Activated T-cell treated with anti-CD3 and anti-CD28 coated beads, Interleukin-2, amount 50 U/mL, for 72 hours (primary cell): ENCODE results near the gene HIVEP3. TPM values are rescaled to one million over a fixed set of nuclear protein-coding genes. Genes with fewer than 3 reads are reported as not detected.

ENCODE experiments used
- ATAC-seq, 2 donors: fragments of 150-1000 bp; cut with Tn5 transposase; replicated peaks in 1 of 2; 2 replicates each; pipeline ENCODE4 v1.10.0; 2021; ENCODE audit warnings: moderate library complexity in 2 of 2, mild to moderate bottlenecking in 1 of 2
- DNase-seq, 2 donors: peaks; one replicate each; pipeline ENCODE4 v3.0.0; 2021 to 2022; ENCODE audit warnings: mixed read lengths in 1 of 2
- H3K27ac Mint-ChIP-seq: one replicate; pipeline ENCODE4 v1.8.0; 2022; ENCODE audit warnings: mild to moderate bottlenecking, moderate library complexity, mixed read lengths
- H3K27me3 Mint-ChIP-seq: one replicate; pipeline ENCODE4 v1.8.0; 2022; ENCODE audit warnings: low read depth, mixed read lengths
- H3K36me3 Mint-ChIP-seq, 2 donors: one replicate each; pipeline ENCODE4 v1.8.0; 2022; ENCODE audit warnings: mixed read lengths in 2 of 2, mild to moderate bottlenecking in 1 of 2; ENCODE audit not compliant: insufficient read depth in 2 of 2
- H3K4me1 Mint-ChIP-seq: one replicate; pipeline ENCODE4 v1.8.0; 2022; ENCODE audit warnings: low read depth, mixed read lengths
- H3K4me3 Mint-ChIP-seq, 2 donors: one replicate each; pipeline ENCODE4 v1.8.0; 2022; ENCODE audit warnings: mild to moderate bottlenecking in 2 of 2, mixed read lengths in 2 of 2, moderate library complexity in 2 of 2
- H3K9me3 Mint-ChIP-seq, 2 donors: one replicate each; pipeline ENCODE4 v1.8.0; 2022; ENCODE audit warnings: mixed read lengths in 2 of 2
- total RNA-seq, 2 donors: library from RNA; stranded (reverse); gene quantifications; one replicate each; pipeline ENCODE4 v1.2.3, GENCODE V29; 2022

HIVEP3 gene
- total RNA-seq, 2 donors from 2014 or later, result 22.8 to 29.2 TPM

GRCh38 chr1:41513383-41513735, 405.4 kb downstream of the HIVEP3 start:
- DNase-seq (peak; percentile 33), ATAC-seq (no peak)
- Mint-ChIP-seq H3K27ac (no peak overlapping the region), H3K36me3 (peaks cover 2 to 12% of the 10 kb centered on the region in 2 donors), H3K4me3 (no peak overlapping the region), H3K4me1 (peaks cover 6% of the 10 kb centered on the region), H3K27me3 (no peaks in the 10 kb centered on the region), H3K9me3 (no peaks in the 10 kb centered on the region)

DNA sequence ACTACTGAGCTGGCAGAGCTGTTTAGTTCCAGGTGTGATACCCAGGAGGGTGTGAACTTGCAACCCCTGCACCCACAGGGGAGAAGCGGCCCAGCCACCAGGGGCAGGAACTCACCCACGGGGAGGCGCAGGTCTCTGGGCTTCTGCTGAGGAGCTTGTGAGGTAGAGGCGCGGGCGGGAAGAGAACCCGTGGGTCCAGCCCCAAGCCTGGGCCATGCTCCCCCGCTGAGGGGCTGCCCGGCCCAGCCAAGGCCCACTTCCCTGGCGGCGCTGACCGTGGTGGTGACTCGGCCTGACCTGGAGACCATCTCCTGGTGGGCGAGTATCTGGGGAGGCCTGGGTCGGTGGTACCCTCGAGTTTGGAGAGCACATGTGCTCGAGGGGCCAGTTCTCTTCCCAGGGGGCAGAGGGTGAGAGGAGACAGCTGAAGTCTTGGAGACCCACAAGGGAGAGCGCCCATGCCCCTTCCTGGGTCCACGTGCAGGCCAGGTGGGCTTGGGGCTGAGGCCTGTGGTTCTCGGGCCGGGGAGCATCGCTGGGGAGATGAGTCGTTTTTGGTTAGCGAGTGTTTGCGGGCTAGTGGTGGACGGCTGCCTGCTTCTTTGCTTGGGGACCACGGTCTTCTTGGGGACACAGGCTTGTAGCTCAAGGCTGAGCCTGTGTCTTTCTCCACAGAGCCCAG, 405.9 kb downstream of the HIVEP3 start:
- Mint-ChIP-seq H3K4me3 (no peak overlapping the region), H3K36me3 (peaks cover 2 to 12% of the 10 kb centered on the region in 2 donors), H3K9me3 (no peaks in the 10 kb centered on the region), H3K4me1 (peaks cover 6% of the 10 kb centered on the region), H3K27me3 (no peaks in the 10 kb centered on the region), H3K27ac (no peak overlapping the region)
- DNase-seq (no peak), ATAC-seq (no peak)

DNA sequence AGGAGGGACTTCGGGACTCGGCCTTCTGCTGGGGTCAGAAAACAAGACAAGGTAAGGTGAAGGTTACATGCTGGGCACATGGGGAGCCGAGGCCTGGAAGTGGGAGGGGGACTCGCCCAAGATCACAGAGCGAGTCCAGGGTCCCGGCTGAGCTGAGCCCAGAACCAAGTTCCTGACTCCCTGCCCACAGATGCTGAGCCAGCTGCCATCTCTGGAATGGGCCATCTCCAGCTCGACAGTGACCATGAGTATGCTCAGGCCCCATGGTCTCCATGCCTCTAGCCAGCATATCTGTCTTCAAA, 407.5 kb downstream of the HIVEP3 start:
- DNase-seq (no peak), ATAC-seq (no peak)
- no peaks in the 10 kb centered on the region for H3K27me3 Mint-ChIP-seq
- H3K9me3 Mint-ChIP-seq, result no peaks in the 10 kb centered on the region
- H3K4me3 Mint-ChIP-seq, result no peak overlapping the region
- no peak overlapping the region for H3K27ac Mint-ChIP-seq
- no peaks in the 10 kb centered on the region for H3K4me1 Mint-ChIP-seq
- H3K36me3 Mint-ChIP-seq, result peaks cover 2 to 12% of the 10 kb centered on the region in 2 donors

DNA sequence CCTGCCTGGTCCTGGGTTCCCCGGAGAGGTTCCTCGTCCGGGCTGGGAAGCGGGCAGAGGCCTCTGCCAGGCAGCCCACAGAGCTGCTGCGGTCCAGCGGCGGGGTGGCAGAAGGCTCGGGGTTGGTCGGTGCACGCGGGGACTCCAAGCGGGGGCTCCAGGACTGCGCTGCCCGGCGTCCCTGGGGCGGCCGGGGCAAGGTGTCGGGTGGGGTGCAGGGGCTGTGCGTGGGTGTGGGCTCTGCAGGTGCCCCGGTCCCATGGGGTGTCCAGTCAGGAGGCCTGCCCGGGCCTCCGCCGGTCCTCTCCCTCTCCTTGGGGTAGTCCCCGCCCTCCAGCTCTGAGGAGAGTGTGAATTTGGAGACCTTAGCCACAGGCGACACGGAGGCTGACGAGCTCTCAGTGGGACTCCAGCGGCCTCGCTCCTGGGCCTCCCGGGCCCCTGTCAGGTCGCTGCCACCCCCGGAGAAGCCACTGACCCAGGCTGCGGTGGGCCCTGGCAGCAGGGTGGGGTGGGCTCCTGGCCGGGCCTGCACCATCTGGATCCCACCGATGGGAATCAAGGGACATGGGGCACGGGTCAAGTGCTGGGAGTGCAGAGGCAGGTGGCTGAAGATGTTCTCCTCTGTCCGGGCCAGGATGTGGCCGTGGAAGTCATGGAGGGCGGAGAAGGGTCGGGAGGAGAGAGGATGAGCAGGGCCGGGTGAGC, 408.0 kb downstream of the HIVEP3 start:
- H3K4me3 Mint-ChIP-seq, result no peak overlapping the region
- no peaks in the 10 kb centered on the region for H3K4me1 Mint-ChIP-seq
- ATAC-seq (no peak), DNase-seq (no peak)
- peaks cover 2 to 12% of the 10 kb centered on the region in 2 donors for H3K36me3 Mint-ChIP-seq
- no peaks in the 10 kb centered on the region for H3K27me3 Mint-ChIP-seq
- H3K9me3 Mint-ChIP-seq, result no peaks in the 10 kb centered on the region
- no peak overlapping the region for H3K27ac Mint-ChIP-seq

DNA sequence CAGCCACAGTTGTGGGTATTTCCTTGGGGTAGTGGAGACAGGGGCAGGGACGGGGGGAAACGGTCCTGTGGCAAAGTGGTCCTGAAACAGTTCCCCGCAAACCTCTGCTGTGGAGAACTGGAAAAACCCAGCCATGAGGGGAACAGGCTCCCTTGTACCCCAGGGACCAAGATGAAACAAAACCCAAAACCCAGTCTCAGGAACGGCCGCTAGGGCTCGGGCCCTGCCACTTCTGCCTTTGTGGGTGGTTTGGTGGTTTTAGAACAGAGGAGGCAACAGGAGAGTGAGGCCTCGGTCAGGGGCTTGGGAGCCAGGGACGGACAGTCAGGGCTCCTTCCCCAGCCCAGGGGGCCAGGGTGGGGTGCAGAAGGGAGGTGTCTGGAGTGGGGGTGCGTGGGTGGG, 409.5 kb downstream of the HIVEP3 start:
- DNase-seq (no peak), ATAC-seq (no peak)
- peaks cover 9% of the 10 kb centered on the region for H3K4me1 Mint-ChIP-seq
- no peaks in the 10 kb centered on the region for H3K9me3 Mint-ChIP-seq
- H3K4me3 Mint-ChIP-seq, result no peak overlapping the region
- no peak overlapping the region for H3K27ac Mint-ChIP-seq
- no peaks in the 10 kb centered on the region for H3K27me3 Mint-ChIP-seq
- peaks cover 2 to 12% of the 10 kb centered on the region in 2 donors for H3K36me3 Mint-ChIP-seq

- no peak overlapping the region for H3K4me3 Mint-ChIP-seq
- no peaks in the 10 kb centered on the region for H3K9me3 Mint-ChIP-seq
- peaks cover 2 to 12% of the 10 kb centered on the region in 2 donors for H3K36me3 Mint-ChIP-seq
- no peak for DNase-seq
- no peak overlapping the region for H3K27ac Mint-ChIP-seq
- H3K4me1 Mint-ChIP-seq, result peaks cover 10% of the 10 kb centered on the region
- ATAC-seq, result no peak
- H3K27me3 Mint-ChIP-seq, result no peaks in the 10 kb centered on the region
These were observed 410.4 kb downstream of the HIVEP3 start for GRCh38 chr1:41508290-41508689.

GRCh38 chr1:41507836-41508235, 410.9 kb downstream of the HIVEP3 start:
- H3K27ac Mint-ChIP-seq, result no peak overlapping the region
- no peak overlapping the region for H3K4me3 Mint-ChIP-seq
- no peaks in the 10 kb centered on the region for H3K27me3 Mint-ChIP-seq
- DNase-seq (no peak), ATAC-seq (no peak)
- peaks cover 2 to 11% of the 10 kb centered on the region in 2 donors for H3K36me3 Mint-ChIP-seq
- H3K4me1 Mint-ChIP-seq, result peaks cover 10% of the 10 kb centered on the region
- no peaks in the 10 kb centered on the region for H3K9me3 Mint-ChIP-seq

GRCh38 chr1:41507110-41507720, 411.5 kb downstream of the HIVEP3 start:
- Mint-ChIP-seq H3K27me3 (no peaks in the 10 kb centered on the region), H3K9me3 (no peaks in the 10 kb centered on the region), H3K36me3 (peaks cover 2 to 9% of the 10 kb centered on the region in 2 donors), H3K27ac (no peak overlapping the region), H3K4me3 (no peak overlapping the region), H3K4me1 (peaks cover 10% of the 10 kb centered on the region)
- DNase-seq (no peak), ATAC-seq (no peak)

GRCh38 chr1:41504114-41505035, 414.3 kb downstream of the HIVEP3 start:
- no peak overlapping the region for H3K4me3 Mint-ChIP-seq
- no peak for DNase-seq
- H3K36me3 Mint-ChIP-seq, result no peaks in the 10 kb centered on the region
- H3K4me1 Mint-ChIP-seq, result peaks cover 10% of the 10 kb centered on the region
- no peaks in the 10 kb centered on the region for H3K9me3 Mint-ChIP-seq
- peak overlapping the region; percentile 53 for H3K27ac Mint-ChIP-seq
- H3K27me3 Mint-ChIP-seq, result no peaks in the 10 kb centered on the region
- no peak for ATAC-seq

GRCh38 chr1:41503538-41504113, 415.1 kb downstream of the HIVEP3 start:
- Mint-ChIP-seq H3K4me1 (peaks cover 11% of the 10 kb centered on the region), H3K27ac (no peak overlapping the region), H3K36me3 (no peaks in the 10 kb centered on the region), H3K9me3 (no peaks in the 10 kb centered on the region), H3K27me3 (no peaks in the 10 kb centered on the region), H3K4me3 (no peak overlapping the region)
- no peak for DNase-seq
- no peak for ATAC-seq

GRCh38 chr1:41502912-41503311, 415.8 kb downstream of the HIVEP3 start:
- Mint-ChIP-seq H3K9me3 (no peaks in the 10 kb centered on the region), H3K4me1 (peaks cover 18% of the 10 kb centered on the region), H3K36me3 (no peaks in the 10 kb centered on the region), H3K27me3 (no peaks in the 10 kb centered on the region), H3K27ac (no peak overlapping the region), H3K4me3 (no peak overlapping the region)
- DNase-seq (no peak), ATAC-seq (no peak)

- ATAC-seq (no peak), DNase-seq (no peak)
- Mint-ChIP-seq H3K9me3 (no peaks in the 10 kb centered on the region), H3K27ac (no peak overlapping the region), H3K4me1 (peaks cover 18% of the 10 kb centered on the region), H3K36me3 (no peaks in the 10 kb centered on the region), H3K4me3 (no peak overlapping the region), H3K27me3 (peaks cover 8% of the 10 kb centered on the region)
These were observed 417.1 kb downstream of the HIVEP3 start for GRCh38 chr1:41501581-41501980.
